HEK293 (cell line): ENCODE measurements around the gene SEPTIN5.

Experiments used
- CTCF ChIA-PET: fragments of 350-600 bp; formaldehyde crosslinking; extraction: SDS; loops from one replicate; lab custom pipeline; 2021; ENCODE audit warnings: antibody characterized with exemption; lab: Yijun Ruan, JAX
- POLR2A ChIA-PET: fragments of 300-600 bp; formaldehyde crosslinking; extraction: SDS; loops from one replicate; lab custom pipeline; 2020; ENCODE audit warnings: antibody characterized with exemption, inconsistent platforms; lab: Yijun Ruan, JAX
- H3K27ac ChIP-seq: fragments of 200-500 bp; sonication (Bioruptor generic); 2 replicates; pipeline ENCODE4 v1.5.1; 2014; ENCODE audit warnings: low read depth, low read length, control low read depth, inconsistent platforms; ENCODE audit errors: extremely low read depth
- H3K36me3 ChIP-seq, 2 experiments: fragments of 200-500 bp in 1 of 2; sonication (Bioruptor generic) in 1 of 2; 1 replicate in 1 of 2; 2 replicates in 1 of 2; pipeline ENCODE4 v1.5.1; 2014 to 2017; ENCODE audit warnings: inconsistent platforms in 2 of 2, low read length in 2 of 2; ENCODE audit not compliant: control insufficient read depth in 2 of 2, insufficient read depth in 1 of 2
- H3K4me1 ChIP-seq: fragments of 200-500 bp; sonication (Bioruptor generic); 2 replicates; pipeline ENCODE4 v1.5.1; 2014; ENCODE audit warnings: mild to moderate bottlenecking, low read length, inconsistent platforms; ENCODE audit not compliant: control insufficient read depth, insufficient read depth
- H3K4me3 ChIP-seq: 2 replicates; pipeline ENCODE4 v1.5.1; 2011; ENCODE audit warnings: low read depth, mild to moderate bottlenecking, control low read depth, low read length, moderate library complexity
- H3K9me3 ChIP-seq: fragments of 200-500 bp; sonication (Bioruptor generic); 2 replicates; pipeline ENCODE4 v1.5.1; 2014; ENCODE audit warnings: low read depth, low read length, inconsistent platforms; ENCODE audit not compliant: control insufficient read depth, insufficient read depth
- KLF9 ChIP-seq: fragments of 450-650 bp; formaldehyde crosslinking; IDR thresholded peaks from 2 replicates; pipeline ENCODE4 v1.5.1; 2016; ENCODE audit warnings: missing biosample characterization, missing genetic modification characterization, low read depth
- SETDB1 ChIP-seq: IDR thresholded peaks from one replicate; pipeline ENCODE4 v1.6.1; 2017; ENCODE audit warnings: mild to moderate bottlenecking, low read length, moderate library complexity, mixed read lengths; ENCODE audit not compliant: insufficient read length
- ZBTB8A ChIP-seq: fragments of 450-650 bp; formaldehyde crosslinking; IDR thresholded peaks from 2 replicates; pipeline ENCODE4 v1.5.1; 2016; ENCODE audit warnings: missing biosample characterization, missing genetic modification characterization
- ZNF366 ChIP-seq: fragments of 450-650 bp; formaldehyde crosslinking; conservative IDR thresholded peaks from 2 replicates; pipeline ENCODE4 v1.5.1; 2016; ENCODE audit warnings: missing biosample characterization, missing genetic modification characterization
- ZNF423 ChIP-seq: fragments of 450-650 bp; formaldehyde crosslinking; IDR thresholded peaks from 2 replicates; pipeline ENCODE4 v1.5.1; 2016; ENCODE audit warnings: missing biosample characterization, missing genetic modification characterization
- ZNF560 ChIP-seq: fragments of 450-650 bp; formaldehyde crosslinking; IDR thresholded peaks from 2 replicates; pipeline ENCODE4 v1.5.1; 2017; ENCODE audit warnings: missing biosample characterization, missing genetic modification characterization, borderline replicate concordance
- ZNF660 ChIP-seq: fragments of 450-650 bp; IDR thresholded peaks from 2 replicates; pipeline ENCODE4 v1.5.1; 2018; ENCODE audit warnings: missing biosample characterization, mild to moderate bottlenecking, missing genetic modification characterization
- ZNF701 ChIP-seq: fragments of 450-650 bp; formaldehyde crosslinking; IDR thresholded peaks from 2 replicates; pipeline ENCODE4 v1.5.1; 2016; ENCODE audit warnings: missing biosample characterization, missing genetic modification characterization
- ZSCAN16 ChIP-seq: fragments of 450-650 bp; formaldehyde crosslinking; IDR thresholded peaks from 2 replicates; pipeline ENCODE4 v1.5.1; 2016; ENCODE audit warnings: missing biosample characterization, missing genetic modification characterization
- TF ChIP-seq, protein P1 (sequence below): fragments of 450-650 bp; formaldehyde crosslinking; IDR thresholded peaks from 2 replicates; pipeline ENCODE4 v1.5.1; 2016; ENCODE audit warnings: missing biosample characterization, missing genetic modification characterization, low read depth
- TF ChIP-seq, protein P2 (sequence below): fragments of 450-650 bp; formaldehyde crosslinking; conservative IDR thresholded peaks from 2 replicates; pipeline ENCODE4 v1.5.1; 2016; ENCODE audit warnings: low read depth, missing biosample characterization, missing genetic modification characterization
- TF ChIP-seq, protein P3 (sequence below): fragments of 450-650 bp; IDR thresholded peaks from 2 replicates; pipeline ENCODE4 v1.5.1; 2018; ENCODE audit warnings: missing biosample characterization, mild to moderate bottlenecking, missing genetic modification characterization

SEPTIN5 gene

DNA sequence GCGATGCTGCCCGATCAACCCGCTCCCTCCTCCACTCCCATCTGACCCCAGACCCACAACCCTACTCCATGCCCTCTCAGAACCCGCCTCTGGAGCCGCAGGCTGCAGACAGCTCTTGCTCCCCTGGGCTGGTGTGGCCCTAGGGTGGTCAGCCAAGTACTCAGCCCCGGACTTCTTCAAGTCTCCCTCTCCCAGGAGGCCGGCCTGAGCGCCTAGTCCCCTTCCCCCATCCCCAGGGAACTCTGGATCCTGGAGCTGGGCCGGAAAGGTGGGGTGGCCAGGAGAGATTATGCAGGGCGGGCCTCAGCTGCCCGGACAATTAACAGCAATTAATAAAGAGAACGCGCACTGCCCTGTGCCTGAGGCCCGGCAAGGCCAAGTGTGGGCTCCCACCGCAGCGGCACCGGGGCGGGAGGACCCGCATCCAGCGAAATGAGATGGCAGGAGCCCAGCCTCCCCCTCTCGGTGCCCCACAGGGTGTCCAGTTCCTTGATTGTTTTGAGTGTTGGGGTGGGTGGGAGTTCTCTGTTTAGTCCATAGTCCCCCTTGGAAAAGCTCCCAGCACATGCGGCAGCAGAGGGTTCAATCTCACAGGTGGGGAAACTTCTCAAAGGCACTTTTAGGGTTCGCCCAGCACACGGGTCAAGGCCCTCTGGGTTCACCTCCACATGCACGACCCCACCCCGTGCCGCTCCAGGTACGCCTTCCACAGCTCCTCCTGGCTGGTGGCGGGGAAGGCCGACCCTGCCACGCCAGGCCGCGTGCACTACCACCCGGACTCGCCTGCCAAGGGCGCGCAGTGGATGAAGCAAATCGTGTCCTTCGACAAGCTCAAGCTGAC, 49.4 kb downstream of the SEPTIN5 start (continued):
- TF ChIP-seq, protein P1, sequence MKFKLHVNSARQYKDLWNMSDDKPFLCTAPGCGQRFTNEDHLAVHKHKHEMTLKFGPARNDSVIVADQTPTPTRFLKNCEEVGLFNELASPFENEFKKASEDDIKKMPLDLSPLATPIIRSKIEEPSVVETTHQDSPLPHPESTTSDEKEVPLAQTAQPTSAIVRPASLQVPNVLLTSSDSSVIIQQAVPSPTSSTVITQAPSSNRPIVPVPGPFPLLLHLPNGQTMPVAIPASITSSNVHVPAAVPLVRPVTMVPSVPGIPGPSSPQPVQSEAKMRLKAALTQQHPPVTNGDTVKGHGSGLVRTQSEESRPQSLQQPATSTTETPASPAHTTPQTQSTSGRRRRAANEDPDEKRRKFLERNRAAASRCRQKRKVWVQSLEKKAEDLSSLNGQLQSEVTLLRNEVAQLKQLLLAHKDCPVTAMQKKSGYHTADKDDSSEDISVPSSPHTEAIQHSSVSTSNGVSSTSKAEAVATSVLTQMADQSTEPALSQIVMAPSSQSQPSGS, result no peak
- TF ChIP-seq ZNF660 (tag by site-specific recombination), result no peak
- no peak for TF ChIP-seq ZNF701 (tag by site-specific recombination)
- TF ChIP-seq, protein P2, sequence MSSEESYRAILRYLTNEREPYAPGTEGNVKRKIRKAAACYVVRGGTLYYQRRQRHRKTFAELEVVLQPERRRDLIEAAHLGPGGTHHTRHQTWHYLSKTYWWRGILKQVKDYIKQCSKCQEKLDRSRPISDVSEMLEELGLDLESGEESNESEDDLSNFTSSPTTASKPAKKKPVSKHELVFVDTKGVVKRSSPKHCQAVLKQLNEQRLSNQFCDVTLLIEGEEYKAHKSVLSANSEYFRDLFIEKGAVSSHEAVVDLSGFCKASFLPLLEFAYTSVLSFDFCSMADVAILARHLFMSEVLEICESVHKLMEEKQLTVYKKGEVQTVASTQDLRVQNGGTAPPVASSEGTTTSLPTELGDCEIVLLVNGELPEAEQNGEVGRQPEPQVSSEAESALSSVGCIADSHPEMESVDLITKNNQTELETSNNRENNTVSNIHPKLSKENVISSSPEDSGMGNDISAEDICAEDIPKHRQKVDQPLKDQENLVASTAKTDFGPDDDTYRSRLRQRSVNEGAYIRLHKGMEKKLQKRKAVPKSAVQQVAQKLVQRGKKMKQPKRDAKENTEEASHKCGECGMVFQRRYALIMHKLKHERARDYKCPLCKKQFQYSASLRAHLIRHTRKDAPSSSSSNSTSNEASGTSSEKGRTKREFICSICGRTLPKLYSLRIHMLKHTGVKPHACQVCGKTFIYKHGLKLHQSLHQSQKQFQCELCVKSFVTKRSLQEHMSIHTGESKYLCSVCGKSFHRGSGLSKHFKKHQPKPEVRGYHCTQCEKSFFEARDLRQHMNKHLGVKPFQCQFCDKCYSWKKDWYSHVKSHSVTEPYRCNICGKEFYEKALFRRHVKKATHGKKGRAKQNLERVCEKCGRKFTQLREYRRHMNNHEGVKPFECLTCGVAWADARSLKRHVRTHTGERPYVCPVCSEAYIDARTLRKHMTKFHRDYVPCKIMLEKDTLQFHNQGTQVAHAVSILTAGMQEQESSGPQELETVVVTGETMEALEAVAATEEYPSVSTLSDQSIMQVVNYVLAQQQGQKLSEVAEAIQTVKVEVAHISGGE (tag by site-specific recombination), result no peak

DNA sequence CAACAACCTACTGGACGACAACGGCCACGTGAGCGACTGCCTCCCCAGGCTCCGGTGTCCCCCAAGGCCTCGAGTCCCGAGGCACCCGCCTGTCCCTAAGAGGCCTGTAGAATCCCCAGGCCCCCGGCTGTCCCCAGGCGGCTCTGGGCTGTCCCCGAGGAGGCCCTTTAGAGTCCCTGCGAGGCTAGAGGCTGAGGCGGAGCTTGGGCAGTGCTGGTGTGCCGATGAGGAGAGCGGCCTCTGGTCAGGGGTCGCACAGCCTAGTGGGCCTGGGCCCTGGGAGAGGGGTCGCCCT, 49.9 kb downstream of the SEPTIN5 start:
- CTCF ChIA-PET, result interaction anchor here (2.0 kb wide), 1 partner anchor 10 kb away, joined by 7 read pairs; no protein-coding TSS in a partner anchor

DNA sequence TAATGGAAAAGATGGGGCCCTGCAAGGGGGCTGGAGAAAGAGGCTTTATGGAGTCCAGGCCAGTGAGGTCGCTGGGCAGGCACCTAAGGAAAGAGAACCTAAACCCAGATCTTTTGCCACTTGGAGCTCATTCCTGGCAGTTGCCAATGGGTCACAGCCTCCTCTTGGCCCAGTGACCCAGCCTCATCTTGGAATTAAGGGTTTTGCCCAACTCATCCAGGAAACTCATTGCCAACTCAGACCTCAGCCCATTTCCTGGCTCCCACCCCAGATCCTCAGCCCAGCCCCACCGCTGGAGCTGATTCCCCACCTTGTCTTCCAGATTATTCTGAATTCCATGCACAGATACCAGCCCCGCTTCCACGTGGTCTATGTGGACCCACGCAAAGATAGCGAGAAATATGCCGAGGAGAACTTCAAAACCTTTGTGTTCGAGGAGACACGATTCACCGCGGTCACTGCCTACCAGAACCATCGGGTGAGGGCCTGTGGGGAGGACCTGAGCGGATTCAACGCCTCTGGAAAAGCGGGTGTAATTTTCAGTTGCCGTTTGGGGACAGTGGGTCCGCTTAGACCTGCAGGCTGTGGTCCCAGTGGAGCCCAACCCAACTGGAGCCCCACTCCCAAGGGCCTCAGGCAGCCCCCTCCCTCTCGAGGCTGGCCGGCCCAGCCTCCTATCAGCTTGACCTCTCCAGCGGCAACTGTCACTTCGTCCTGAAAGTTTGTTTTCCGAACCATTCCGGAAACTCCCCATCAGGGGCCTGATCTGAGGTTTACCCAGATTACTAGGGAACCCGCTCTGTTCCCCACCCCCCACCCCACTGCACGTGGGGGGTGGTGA, 50.6 kb downstream of the SEPTIN5 start:
- Histone ChIP-seq H3K9me3 (no peaks in the 10 kb centered on the region), H3K36me3 (peaks cover 0 to 73% of the 10 kb centered on the region in 2 experiments; a peak in 1 of 3 replicates), H3K27ac (no peak overlapping the region), H3K4me1 (no peaks in the 10 kb centered on the region), H3K4me3 (no peak overlapping the region)
- ChIA-PET POLR2A (no interaction called here), CTCF (interaction anchor here (0.7 to 2.0 kb wide), 2 partner anchors 11 to 34 kb away, joined by 3 to 7 read pairs; no protein-coding TSS in a partner anchor)
- TF ChIP-seq ZBTB8A (tag by site-specific recombination) (0 out of 2 replicates have a peak, but pooled peaks have one; percentile 19), ZNF366 (tag by site-specific recombination) (no peak)

More for the DNA sequence above, 49.9 kb downstream of the SEPTIN5 start:
- Histone ChIP-seq H3K36me3 (peaks cover 0 to 67% of the 10 kb centered on the region in 2 experiments; a peak in 1 of 3 replicates), H3K9me3 (no peaks in the 10 kb centered on the region), H3K4me1 (no peaks in the 10 kb centered on the region), H3K4me3 (no peak overlapping the region), H3K27ac (no peak overlapping the region)
- no peak for TF ChIP-seq ZNF423 (tag by site-specific recombination)
- TF ChIP-seq KLF9 (tag by site-specific recombination), result no peak
- no peak for TF ChIP-seq ZNF560 (tag by site-specific recombination)
- TF ChIP-seq ZSCAN16 (tag by site-specific recombination), result no peak
- TF ChIP-seq, protein P3, sequence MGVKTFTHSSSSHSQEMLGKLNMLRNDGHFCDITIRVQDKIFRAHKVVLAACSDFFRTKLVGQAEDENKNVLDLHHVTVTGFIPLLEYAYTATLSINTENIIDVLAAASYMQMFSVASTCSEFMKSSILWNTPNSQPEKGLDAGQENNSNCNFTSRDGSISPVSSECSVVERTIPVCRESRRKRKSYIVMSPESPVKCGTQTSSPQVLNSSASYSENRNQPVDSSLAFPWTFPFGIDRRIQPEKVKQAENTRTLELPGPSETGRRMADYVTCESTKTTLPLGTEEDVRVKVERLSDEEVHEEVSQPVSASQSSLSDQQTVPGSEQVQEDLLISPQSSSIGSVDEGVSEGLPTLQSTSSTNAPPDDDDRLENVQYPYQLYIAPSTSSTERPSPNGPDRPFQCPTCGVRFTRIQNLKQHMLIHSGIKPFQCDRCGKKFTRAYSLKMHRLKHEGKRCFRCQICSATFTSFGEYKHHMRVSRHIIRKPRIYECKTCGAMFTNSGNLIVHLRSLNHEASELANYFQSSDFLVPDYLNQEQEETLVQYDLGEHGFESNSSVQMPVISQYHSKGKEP, result no peak
- TF ChIP-seq SETDB1, result no peak
- POLR2A ChIA-PET, result no interaction called here
